ENCODE measurements around the gene SECISBP2L. TPM values are rescaled to one million over a fixed set of nuclear protein-coding genes. Genes with fewer than 3 reads are reported as not detected.

Gene SECISBP2L
- total RNA-seq, 2 experiments from 2014 or later, result 35.7 to 36.9 TPM

DNA sequence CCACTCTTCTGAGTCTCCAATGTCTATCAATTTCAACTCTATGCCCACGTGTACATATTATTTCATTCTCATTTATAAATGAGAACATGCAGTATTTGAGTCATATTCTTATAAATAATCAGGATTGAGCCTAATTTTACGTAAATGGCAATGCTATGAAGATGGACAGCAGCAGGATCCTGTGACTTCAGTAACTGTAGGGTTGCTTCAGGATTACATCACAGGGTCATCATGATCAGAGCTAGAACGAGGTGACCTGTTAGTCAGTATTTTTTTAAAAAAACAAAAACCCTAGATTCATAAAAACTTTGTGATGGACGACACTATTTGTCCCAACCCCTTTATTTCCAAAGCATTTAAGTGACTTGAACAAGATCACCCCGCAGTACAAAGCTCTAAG lies 104.3 kb downstream of the SECISBP2L start:
- POLR2A ChIA-PET, result interaction anchor here (1.1 kb wide), 1 partner anchor 23 kb away, joined by 3 read pairs; no protein-coding TSS in a partner anchor
- Mint-ChIP-seq H3K4me3 (no peak overlapping the region), H3K4me1 (peaks cover 40% of the 10 kb centered on the region), H3K36me3 (ENCODE audit: low read depth) (peaks cover 7% of the 10 kb centered on the region), H3K27me3 (peaks cover 6% of the 10 kb centered on the region), H3K9me3 (no peaks in the 10 kb centered on the region), H3K27ac (no peak overlapping the region)
- DNase-seq, result no peak
- CTCF ChIA-PET, result interaction anchor here (0.8 to 3.7 kb wide), 2 partner anchors 34 to 64 kb away, joined by 4 to 17 read pairs; partner anchors contain the start of gene EID1

GRCh38 chr15:48940508-48940907 lies 105.7 kb downstream of the SECISBP2L start:
- Mint-ChIP-seq H3K9me3 (no peaks in the 10 kb centered on the region), H3K36me3 (ENCODE audit: low read depth) (peaks cover 7% of the 10 kb centered on the region), H3K27me3 (peaks cover 10% of the 10 kb centered on the region), H3K4me3 (peak overlapping the region; percentile 11), H3K4me1 (peaks cover 29% of the 10 kb centered on the region), H3K27ac (peak overlapping the region; percentile 63)
- peak; percentile 53 for DNase-seq
- CTCF ChIA-PET, result interaction anchor here (1.4 to 3.7 kb wide), 3 partner anchors 15 to 63 kb away, joined by 3 to 17 read pairs (median 4); partner anchors contain the start of gene EID1
- POLR2A ChIA-PET, result interaction anchor here (0.9 to 1.4 kb wide), 6 partner anchors 13 to 63 kb away, joined by 3 to 5 read pairs (median 4); partner anchors contain the start of genes EID1 and SHC4

DNA sequence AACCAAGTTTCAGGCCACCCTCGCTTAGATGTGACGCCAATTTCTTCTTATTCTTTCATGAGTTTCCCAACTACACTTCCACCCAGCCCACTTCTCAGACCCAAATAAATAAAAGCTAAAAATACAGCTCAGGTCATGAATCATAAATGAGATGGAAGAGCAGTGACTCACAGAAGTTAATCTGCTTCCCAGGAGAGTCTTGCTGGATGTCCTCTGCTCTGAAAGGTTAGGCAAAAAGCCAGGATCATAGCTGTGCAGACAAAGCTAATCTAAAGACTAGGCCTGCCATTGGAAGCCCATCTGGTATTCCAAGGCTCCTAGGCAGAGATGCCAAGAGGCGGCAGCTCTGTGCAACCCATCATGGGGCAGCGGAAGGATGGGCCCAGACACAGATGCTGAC lies 106.6 kb downstream of the SECISBP2L start:
- peaks cover 7% of the 10 kb centered on the region for H3K36me3 Mint-ChIP-seq (ENCODE audit: low read depth)
- H3K4me3 Mint-ChIP-seq, result no peak overlapping the region
- peaks cover 25% of the 10 kb centered on the region for H3K4me1 Mint-ChIP-seq
- H3K27me3 Mint-ChIP-seq, result peaks cover 18% of the 10 kb centered on the region
- ChIA-PET CTCF (interaction anchor here (1.1 to 3.7 kb wide), 4 partner anchors 12 to 77 kb away, joined by 3 to 17 read pairs (median 4); no protein-coding TSS in a partner anchor), POLR2A (interaction anchor here (1.0 to 1.4 kb wide), 5 partner anchors 12 to 62 kb away, joined by 3 to 5 read pairs (median 4); partner anchors contain the start of genes EID1 and SHC4)
- H3K9me3 Mint-ChIP-seq, result no peaks in the 10 kb centered on the region
- DNase-seq, result no peak
- peak overlapping the region; percentile 45 for H3K27ac Mint-ChIP-seq

Other genes starting within 250 kb of the SECISBP2L start
- 10 to 100 TPM; 41.5 to 43.1 TPM for gene CEP152, start 235.4 kb downstream of the SECISBP2L start, total RNA-seq
- gene EID1, start 168.3 kb downstream of the SECISBP2L start, total RNA-seq, result 100 to 1,000 TPM in 1 of 2 experiments, 10 to 100 TPM in 1; 99.7 to 102 TPM
- gene SHC4, start 82.5 kb downstream of the SECISBP2L start, total RNA-seq, result 1 to 10 TPM; 1.9 to 2.8 TPM
- gene COPS2, start 109.2 kb upstream of the SECISBP2L start, total RNA-seq, result 10 to 100 TPM; 62.6 to 68.7 TPM
- 10 to 100 TPM; 30.0 to 31.5 TPM for gene GALK2, start 123.8 kb upstream of the SECISBP2L start, total RNA-seq